Neural progenitor cell (in vitro differentiated cells): Measurements from ENCODE around the gene TRAF2. TPM values are rescaled to one million over a fixed set of nuclear protein-coding genes. Genes with fewer than 3 reads are reported as not detected.
A peak's percentile ranks its signal among the peaks of the same experiment; 100 is the strongest.

Experiments
- DNase-seq: peaks from one replicate; pipeline ENCODE4 v3.0.0-alpha.2; 2016; ENCODE audit warnings: low spot score
- H2AFZ ChIP-seq: fragments of 200-600 bp; sonication (generic); replicated peaks from 2 replicates; pipeline ENCODE4 v1.6.1; 2016; ENCODE audit warnings: antibody characterized with exemption
- H3F3A ChIP-seq: fragments of 200-600 bp; sonication (generic); 2 replicates; pipeline ENCODE4 v1.6.1; 2016; ENCODE audit warnings: antibody characterized with exemption, low read depth
- H3K27ac ChIP-seq: fragments of 200-600 bp; sonication (generic); 2 replicates; pipeline ENCODE4 v1.5.1; 2016; ENCODE audit warnings: mild to moderate bottlenecking
- H3K27me3 ChIP-seq: fragments of 200-600 bp; sonication (generic); 2 replicates; pipeline ENCODE4 v1.6.1; 2016; ENCODE audit warnings: mild to moderate bottlenecking, moderate library complexity
- H3K36me3 ChIP-seq: fragments of 200-600 bp; sonication (generic); 2 replicates; pipeline ENCODE4 v1.5.1; 2016
- H3K4me1 ChIP-seq: fragments of 200-600 bp; sonication (generic); 2 replicates; pipeline ENCODE4 v1.6.1; 2016; ENCODE audit warnings: mixed run types
- H3K4me2 ChIP-seq: fragments of 200-600 bp; sonication (generic); 2 replicates; pipeline ENCODE4 v1.6.1; 2016
- H3K4me3 ChIP-seq: fragments of 200-600 bp; sonication (generic); 2 replicates; pipeline ENCODE4 v1.5.1; 2016
- H3K79me2 ChIP-seq: fragments of 200-600 bp; sonication (generic); 2 replicates; pipeline ENCODE4 v1.6.1; 2016; ENCODE audit warnings: low read depth
- H3K9ac ChIP-seq: fragments of 200-600 bp; sonication (generic); 2 replicates; pipeline ENCODE4 v1.6.1; 2016
- H3K9me3 ChIP-seq: fragments of 200-600 bp; sonication (generic); 2 replicates; pipeline ENCODE4 v1.5.1; 2016; ENCODE audit warnings: low read depth
- H4K20me1 ChIP-seq: fragments of 200-600 bp; sonication (generic); 2 replicates; pipeline ENCODE4 v1.6.1; 2016; ENCODE audit warnings: low read depth
- H3K27ac Mint-ChIP-seq: 3 replicates; pipeline ENCODE4 v1.8.0; 2021; ENCODE audit warnings: mixed read lengths
- H3K27me3 Mint-ChIP-seq: 2 replicates; pipeline ENCODE4 v1.8.0; 2022; ENCODE audit warnings: low read depth, mild to moderate bottlenecking, inconsistent platforms, moderate library complexity, mixed read lengths; ENCODE audit not compliant: insufficient read depth
- H3K36me3 Mint-ChIP-seq: 3 replicates; pipeline ENCODE4 v1.8.0; 2021; ENCODE audit warnings: mixed read lengths
- H3K4me1 Mint-ChIP-seq: 3 replicates; pipeline ENCODE4 v1.8.0; 2021; ENCODE audit warnings: mixed read lengths
- H3K4me3 Mint-ChIP-seq: 3 replicates; pipeline ENCODE4 v1.8.0; 2021; ENCODE audit warnings: mild to moderate bottlenecking, moderate library complexity, mixed read lengths
- H3K9me3 Mint-ChIP-seq: 3 replicates; pipeline ENCODE4 v1.8.0; 2020; ENCODE audit warnings: mixed read lengths
- CTCF ChIP-seq: fragments of 200-600 bp; sonication (generic); IDR thresholded peaks from 2 replicates; pipeline ENCODE4 v1.5.1; 2017; ENCODE audit warnings: antibody characterized with exemption, mild to moderate bottlenecking
- EZH2 ChIP-seq: fragments of 200-600 bp; sonication (generic); IDR thresholded peaks from 2 replicates; pipeline ENCODE4 v1.6.1; 2017; ENCODE audit warnings: antibody characterized with exemption, mild to moderate bottlenecking, moderate library complexity
- EZH2phosphoT487 ChIP-seq: fragments of 200-600 bp; sonication (generic); IDR thresholded peaks from 2 replicates; pipeline ENCODE4 v1.6.1; 2017; ENCODE audit warnings: antibody characterized with exemption
- total RNA-seq: library from RNA; depleted of rRNA; stranded (reverse); fragments of >200 nt; gene quantifications from 2 replicates; pipeline ENCODE4 v1.2.3, GENCODE V29; 2015; ENCODE audit warnings: low replicate concordance

The TRAF2 gene
- total RNA-seq, 1 donor from 2014 or later = 16.1 TPM

GRCh38 chr9:136910197-136910900 lies 24.0 kb downstream of the TRAF2 start:
- Mint-ChIP-seq H3K36me3 (peaks cover 8% of the 10 kb centered on the region), H3K27ac (no peak overlapping the region), H3K27me3 (no peaks in the 10 kb centered on the region), H3K4me1 (no peaks in the 10 kb centered on the region), H3K4me3 (no peak overlapping the region), H3K9me3 (no peaks in the 10 kb centered on the region)
- no peaks in the 10 kb centered on the region for H3K27me3 ChIP-seq
- no peaks in the 10 kb centered on the region for H3F3A ChIP-seq
- H4K20me1 ChIP-seq = no peaks in the 10 kb centered on the region
- no peak overlapping the region for H3K4me2 ChIP-seq
- H3K36me3 ChIP-seq = no peaks in the 10 kb centered on the region
- no peaks in the 10 kb centered on the region for H3K9me3 ChIP-seq
- H3K27ac ChIP-seq = no peak overlapping the region
- no peak overlapping the region for H3K4me3 ChIP-seq
- H3K79me2 ChIP-seq = no peaks in the 10 kb centered on the region
- H3K9ac ChIP-seq = no peak overlapping the region
- TF ChIP-seq CTCF (no peak), EZH2 (no peak)
- no peak for DNase-seq
- no peaks in the 10 kb centered on the region for H3K4me1 ChIP-seq
- H2AFZ ChIP-seq = no peak overlapping the region

- Mint-ChIP-seq H3K4me3 (no peak overlapping the region), H3K27ac (no peak overlapping the region), H3K36me3 (peaks cover 6% of the 10 kb centered on the region), H3K4me1 (no peaks in the 10 kb centered on the region), H3K9me3 (no peaks in the 10 kb centered on the region), H3K27me3 (no peaks in the 10 kb centered on the region)
- H3K27ac ChIP-seq = no peak overlapping the region
- DNase-seq = no peak
- TF ChIP-seq EZH2phosphoT487 (no peak), EZH2 (no peak), CTCF (peak; percentile 5)
- no peaks in the 10 kb centered on the region for H3K9me3 ChIP-seq
- no peaks in the 10 kb centered on the region for H4K20me1 ChIP-seq
- no peaks in the 10 kb centered on the region for H3K36me3 ChIP-seq
- H3K4me2 ChIP-seq = no peak overlapping the region
- no peak overlapping the region for H3K4me3 ChIP-seq
- no peaks in the 10 kb centered on the region for H3K4me1 ChIP-seq
- no peak overlapping the region for H3K9ac ChIP-seq
- no peaks in the 10 kb centered on the region for H3K27me3 ChIP-seq
- no peak overlapping the region for H2AFZ ChIP-seq
- H3F3A ChIP-seq = no peaks in the 10 kb centered on the region
- H3K79me2 ChIP-seq = no peaks in the 10 kb centered on the region
These were observed 24.6 kb downstream of the TRAF2 start for GRCh38 chr9:136910901-136911245.

GRCh38 chr9:136913701-136914438 lies 27.6 kb downstream of the TRAF2 start:
- TF ChIP-seq EZH2 = no peak
- TF ChIP-seq EZH2phosphoT487 = no peak
- TF ChIP-seq CTCF = no peak
- H3K4me1 Mint-ChIP-seq = no peaks in the 10 kb centered on the region
- no peak overlapping the region for H3K27ac Mint-ChIP-seq
- H3K36me3 Mint-ChIP-seq = peaks cover 10% of the 10 kb centered on the region
- H3K36me3 ChIP-seq = no peaks in the 10 kb centered on the region
- H3K4me3 ChIP-seq = no peak overlapping the region
- no peak overlapping the region for H3K27ac ChIP-seq
- H3K4me1 ChIP-seq = no peaks in the 10 kb centered on the region
- H3K4me2 ChIP-seq = no peak overlapping the region
- H3K4me3 Mint-ChIP-seq = no peak overlapping the region
- H2AFZ ChIP-seq = no peak overlapping the region
- no peaks in the 10 kb centered on the region for H3K27me3 ChIP-seq
- no peaks in the 10 kb centered on the region for H4K20me1 ChIP-seq
- no peaks in the 10 kb centered on the region for H3K27me3 Mint-ChIP-seq
- DNase-seq = no peak
- no peaks in the 10 kb centered on the region for H3K9me3 ChIP-seq
- H3K9ac ChIP-seq = no peak overlapping the region
- no peaks in the 10 kb centered on the region for H3K9me3 Mint-ChIP-seq
- no peaks in the 10 kb centered on the region for H3F3A ChIP-seq
- H3K79me2 ChIP-seq = no peaks in the 10 kb centered on the region
